PFSK-1 (cell line): ENCODE data around the gene ZXDC.

Source experiments
- POLR2AphosphoS5 ChIP-seq: IDR thresholded peaks from 2 replicates; pipeline ENCODE4 v1.6.1; 2012; ENCODE audit warnings: low read depth, mild to moderate bottlenecking, control low read depth, low read length, moderate library complexity
- SIN3A ChIP-seq: IDR thresholded peaks from 2 replicates; pipeline ENCODE4 v1.6.1; 2012; ENCODE audit warnings: mild to moderate bottlenecking, low read length, moderate library complexity, borderline replicate concordance; ENCODE audit not compliant: insufficient read depth
- TAF1 ChIP-seq: IDR thresholded peaks from 2 replicates; pipeline ENCODE4 v1.6.1; 2012; ENCODE audit warnings: low read length, control low read depth, borderline replicate concordance; ENCODE audit not compliant: insufficient read depth
- TF ChIP-seq, protein P1 (sequence below), 2 experiments: IDR thresholded peaks; 2 replicates each; pipeline versions ENCODE4 v1.6.1 to v1.8.0; 2011 to 2012; ENCODE audit warnings: low read depth in 2 of 2, low read length in 2 of 2, control low read depth in 1 of 2, inconsistent platforms in 1 of 2, mild to moderate bottlenecking in 1 of 2, moderate library complexity in 1 of 2; ENCODE audit not compliant: insufficient read depth in 1 of 2

DNA sequence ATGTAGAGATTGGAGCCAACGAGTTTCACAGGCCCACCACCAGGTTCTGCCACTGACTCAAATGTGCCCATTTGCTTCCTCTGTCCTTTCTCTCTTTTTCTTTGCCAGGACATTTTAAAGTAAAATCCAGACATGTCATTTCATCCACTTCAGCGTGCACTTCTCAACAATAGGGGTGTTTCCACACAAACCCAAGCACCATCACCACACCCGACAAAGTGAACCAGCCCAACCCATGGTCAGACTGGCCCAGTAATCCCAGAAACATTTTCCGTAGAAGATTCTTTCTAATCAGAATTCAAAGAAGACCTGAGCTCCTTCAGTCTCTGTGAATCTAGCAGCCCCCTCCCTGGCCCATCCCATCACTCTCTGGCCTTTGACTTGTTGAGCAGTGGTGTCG, 67.6 kb downstream of the ZXDC start:
- TF ChIP-seq, protein P1, sequence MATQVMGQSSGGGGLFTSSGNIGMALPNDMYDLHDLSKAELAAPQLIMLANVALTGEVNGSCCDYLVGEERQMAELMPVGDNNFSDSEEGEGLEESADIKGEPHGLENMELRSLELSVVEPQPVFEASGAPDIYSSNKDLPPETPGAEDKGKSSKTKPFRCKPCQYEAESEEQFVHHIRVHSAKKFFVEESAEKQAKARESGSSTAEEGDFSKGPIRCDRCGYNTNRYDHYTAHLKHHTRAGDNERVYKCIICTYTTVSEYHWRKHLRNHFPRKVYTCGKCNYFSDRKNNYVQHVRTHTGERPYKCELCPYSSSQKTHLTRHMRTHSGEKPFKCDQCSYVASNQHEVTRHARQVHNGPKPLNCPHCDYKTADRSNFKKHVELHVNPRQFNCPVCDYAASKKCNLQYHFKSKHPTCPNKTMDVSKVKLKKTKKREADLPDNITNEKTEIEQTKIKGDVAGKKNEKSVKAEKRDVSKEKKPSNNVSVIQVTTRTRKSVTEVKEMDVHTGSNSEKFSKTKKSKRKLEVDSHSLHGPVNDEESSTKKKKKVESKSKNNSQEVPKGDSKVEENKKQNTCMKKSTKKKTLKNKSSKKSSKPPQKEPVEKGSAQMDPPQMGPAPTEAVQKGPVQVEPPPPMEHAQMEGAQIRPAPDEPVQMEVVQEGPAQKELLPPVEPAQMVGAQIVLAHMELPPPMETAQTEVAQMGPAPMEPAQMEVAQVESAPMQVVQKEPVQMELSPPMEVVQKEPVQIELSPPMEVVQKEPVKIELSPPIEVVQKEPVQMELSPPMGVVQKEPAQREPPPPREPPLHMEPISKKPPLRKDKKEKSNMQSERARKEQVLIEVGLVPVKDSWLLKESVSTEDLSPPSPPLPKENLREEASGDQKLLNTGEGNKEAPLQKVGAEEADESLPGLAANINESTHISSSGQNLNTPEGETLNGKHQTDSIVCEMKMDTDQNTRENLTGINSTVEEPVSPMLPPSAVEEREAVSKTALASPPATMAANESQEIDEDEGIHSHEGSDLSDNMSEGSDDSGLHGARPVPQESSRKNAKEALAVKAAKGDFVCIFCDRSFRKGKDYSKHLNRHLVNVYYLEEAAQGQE (IDR thresholded peaks at IDR 0.05; ENCODE audit: insufficient read depth in 1 of 2, low read depth in 2 of 2, low read length in 2 of 2), result no peak
- no peak for TF ChIP-seq TAF1
- no peak for TF ChIP-seq POLR2AphosphoS5
- TF ChIP-seq SIN3A, result no peak
